Astrocyte (in vitro differentiated cells and primary cell): ENCODE results near the gene RPL9. TPM values are rescaled to one million over a fixed set of nuclear protein-coding genes. Genes with fewer than 3 reads are reported as not detected.
"Not testable (repeated sequence)": the region's sequence is repeated elsewhere in the genome, so short reads cannot be mapped to it uniquely, and the experiment has no call there.

Source experiments
- DNase-seq: peaks from one replicate; pipeline ENCODE4 v3.0.0-alpha.2; 2010; ENCODE audit warnings: low read depth
- FAIRE-seq: peaks from 2 replicates; lab custom pipeline; 2011; peaks lifted over from hg19 to GRCh38; lab: Jason Lieb, UNC
- H2AFZ ChIP-seq: 2 replicates; pipeline ENCODE4 v1.6.0; 2012; ENCODE audit warnings: low read depth, low read length, inconsistent platforms
- H3K27ac ChIP-seq: 2 replicates; pipeline ENCODE4 v1.5.1; 2011; ENCODE audit warnings: low read depth, low read length, inconsistent platforms
- H3K27me3 ChIP-seq: 2 replicates; pipeline ENCODE4 v1.6.0; 2011; ENCODE audit warnings: low read length, inconsistent platforms; ENCODE audit not compliant: insufficient read depth
- H3K36me3 ChIP-seq: 2 replicates; pipeline ENCODE4 v1.5.1; 2011; ENCODE audit warnings: low read length, inconsistent platforms; ENCODE audit not compliant: insufficient read depth
- H3K4me1 ChIP-seq: 2 replicates; pipeline ENCODE4 v1.5.1; 2011; ENCODE audit warnings: low read length, inconsistent platforms; ENCODE audit not compliant: insufficient read depth
- H3K4me2 ChIP-seq: 2 replicates; pipeline ENCODE4 v1.6.0; 2012; ENCODE audit warnings: low read length, inconsistent platforms
- H3K4me3 ChIP-seq: 2 replicates; pipeline ENCODE4 v1.5.1; 2011; ENCODE audit warnings: low read depth, mild to moderate bottlenecking, low read length, inconsistent platforms; ENCODE audit not compliant: insufficient read depth
- H3K79me2 ChIP-seq: 2 replicates; pipeline ENCODE4 v1.6.0; 2012; ENCODE audit warnings: mild to moderate bottlenecking, low read length, inconsistent platforms; ENCODE audit not compliant: insufficient read depth
- H3K9ac ChIP-seq: 2 replicates; pipeline ENCODE4 v1.6.0; 2012; ENCODE audit warnings: mild to moderate bottlenecking, low read length, inconsistent platforms
- H3K9me3 ChIP-seq: 2 replicates; pipeline ENCODE4 v1.5.1; 2012; ENCODE audit warnings: low read depth, mild to moderate bottlenecking, low read length, inconsistent platforms; ENCODE audit not compliant: insufficient read depth
- H4K20me1 ChIP-seq: 2 replicates; pipeline ENCODE4 v1.6.0; 2012; ENCODE audit warnings: low read length, inconsistent platforms; ENCODE audit not compliant: insufficient read depth
- H3K27ac Mint-ChIP-seq: one replicate; pipeline ENCODE4 v1.8.0; 2021; ENCODE audit warnings: mild to moderate bottlenecking, mixed read lengths; ENCODE audit not compliant: unreplicated experiment
- H3K27me3 Mint-ChIP-seq: one replicate; pipeline ENCODE4 v1.8.0; 2021; ENCODE audit warnings: low read depth, mixed read lengths; ENCODE audit not compliant: unreplicated experiment
- H3K36me3 Mint-ChIP-seq: one replicate; pipeline ENCODE4 v1.8.0; 2021; ENCODE audit warnings: low read depth, mixed read lengths; ENCODE audit not compliant: unreplicated experiment
- H3K4me1 Mint-ChIP-seq: one replicate; pipeline ENCODE4 v1.8.0; 2021; ENCODE audit warnings: low read depth, mixed read lengths; ENCODE audit not compliant: unreplicated experiment
- H3K4me3 Mint-ChIP-seq: one replicate; pipeline ENCODE4 v1.8.0; 2021; ENCODE audit warnings: mild to moderate bottlenecking, moderate library complexity, mixed read lengths; ENCODE audit not compliant: unreplicated experiment
- H3K9me3 Mint-ChIP-seq: one replicate; pipeline ENCODE4 v1.8.0; 2021; ENCODE audit warnings: mild to moderate bottlenecking, mixed read lengths; ENCODE audit not compliant: unreplicated experiment
- EZH2 ChIP-seq: IDR thresholded peaks from 2 replicates; pipeline ENCODE4 v1.6.1; 2012; ENCODE audit warnings: mild to moderate bottlenecking, low read length, inconsistent platforms; ENCODE audit not compliant: insufficient read depth
- total RNA-seq: library from RNA; stranded (reverse); gene quantifications from 2 replicates; pipeline ENCODE4 v1.2.1, GENCODE V29; 2021
- TF ChIP-seq, protein P1 (sequence below): IDR thresholded peaks from 2 replicates; pipeline ENCODE4 v1.5.1; 2011; ENCODE audit warnings: low read depth, mild to moderate bottlenecking, inconsistent platforms, low read length, moderate library complexity; ENCODE audit not compliant: insufficient read depth

The RPL9 gene
- total RNA-seq, 1 donor from 2014 or later, result 1,047 TPM

DNA sequence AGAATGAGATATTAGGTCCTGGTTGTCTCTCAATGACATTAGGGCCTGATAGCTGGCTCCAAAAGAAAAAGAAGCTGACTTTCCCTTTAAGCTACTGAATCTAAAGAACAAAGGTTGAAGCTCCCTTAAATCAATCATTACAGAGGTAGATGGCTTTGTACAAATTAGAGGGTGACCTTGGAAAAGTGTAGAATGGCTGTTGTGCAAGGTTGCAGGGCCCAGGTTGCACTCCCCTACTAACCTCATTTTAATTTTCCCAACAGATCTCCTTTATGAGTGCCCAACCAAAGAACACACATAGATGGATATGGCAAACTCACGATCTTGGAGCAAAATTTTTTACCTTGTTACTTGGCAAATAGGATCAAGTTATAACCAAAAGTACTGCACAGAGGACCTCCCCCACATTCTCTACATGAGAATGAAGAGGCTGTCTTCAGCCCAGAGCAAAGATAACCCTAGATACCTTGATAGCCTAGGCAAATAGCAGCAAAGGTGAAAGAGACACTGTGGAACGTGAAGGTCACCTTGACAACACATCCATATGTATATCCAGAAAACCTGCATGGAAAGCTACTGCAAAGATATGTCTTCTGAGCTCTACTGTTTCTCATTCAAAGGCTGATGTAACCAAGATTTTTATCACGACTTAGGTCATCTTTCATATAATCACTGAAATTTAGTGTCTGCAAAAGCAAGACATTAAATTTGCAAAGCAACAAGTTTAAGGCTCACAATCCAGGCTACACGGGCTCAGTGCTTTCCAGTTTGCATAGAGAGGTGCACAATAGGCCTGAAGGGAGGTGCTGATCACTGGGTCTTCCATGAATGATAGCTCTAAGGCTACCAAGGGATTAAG lies 29.0 kb downstream of the RPL9 start:
- H3K9ac ChIP-seq, result no peak overlapping the region
- TF ChIP-seq, protein P1, sequence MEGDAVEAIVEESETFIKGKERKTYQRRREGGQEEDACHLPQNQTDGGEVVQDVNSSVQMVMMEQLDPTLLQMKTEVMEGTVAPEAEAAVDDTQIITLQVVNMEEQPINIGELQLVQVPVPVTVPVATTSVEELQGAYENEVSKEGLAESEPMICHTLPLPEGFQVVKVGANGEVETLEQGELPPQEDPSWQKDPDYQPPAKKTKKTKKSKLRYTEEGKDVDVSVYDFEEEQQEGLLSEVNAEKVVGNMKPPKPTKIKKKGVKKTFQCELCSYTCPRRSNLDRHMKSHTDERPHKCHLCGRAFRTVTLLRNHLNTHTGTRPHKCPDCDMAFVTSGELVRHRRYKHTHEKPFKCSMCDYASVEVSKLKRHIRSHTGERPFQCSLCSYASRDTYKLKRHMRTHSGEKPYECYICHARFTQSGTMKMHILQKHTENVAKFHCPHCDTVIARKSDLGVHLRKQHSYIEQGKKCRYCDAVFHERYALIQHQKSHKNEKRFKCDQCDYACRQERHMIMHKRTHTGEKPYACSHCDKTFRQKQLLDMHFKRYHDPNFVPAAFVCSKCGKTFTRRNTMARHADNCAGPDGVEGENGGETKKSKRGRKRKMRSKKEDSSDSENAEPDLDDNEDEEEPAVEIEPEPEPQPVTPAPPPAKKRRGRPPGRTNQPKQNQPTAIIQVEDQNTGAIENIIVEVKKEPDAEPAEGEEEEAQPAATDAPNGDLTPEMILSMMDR, result no peak
- TF ChIP-seq EZH2, result no peak
- H3K79me2 ChIP-seq, result no peaks in the 10 kb centered on the region
- Mint-ChIP-seq H3K9me3 (no peaks in the 10 kb centered on the region), H3K27me3 (peaks cover 8% of the 10 kb centered on the region), H3K4me1 (no peaks in the 10 kb centered on the region), H3K27ac (no peak overlapping the region), H3K4me3 (no peak overlapping the region), H3K36me3 (no peaks in the 10 kb centered on the region)
- no peaks in the 10 kb centered on the region for H3K27me3 ChIP-seq
- DNase-seq (no peak), FAIRE-seq (no peak)
- H2AFZ ChIP-seq, result no peak overlapping the region
- H4K20me1 ChIP-seq, result no peaks in the 10 kb centered on the region
- H3K4me2 ChIP-seq, result no peak overlapping the region
- no peaks in the 10 kb centered on the region for H3K4me1 ChIP-seq
- no peaks in the 10 kb centered on the region for H3K36me3 ChIP-seq
- no peaks in the 10 kb centered on the region for H3K9me3 ChIP-seq
- no peak overlapping the region for H3K4me3 ChIP-seq
- H3K27ac ChIP-seq, result no peak overlapping the region

DNA sequence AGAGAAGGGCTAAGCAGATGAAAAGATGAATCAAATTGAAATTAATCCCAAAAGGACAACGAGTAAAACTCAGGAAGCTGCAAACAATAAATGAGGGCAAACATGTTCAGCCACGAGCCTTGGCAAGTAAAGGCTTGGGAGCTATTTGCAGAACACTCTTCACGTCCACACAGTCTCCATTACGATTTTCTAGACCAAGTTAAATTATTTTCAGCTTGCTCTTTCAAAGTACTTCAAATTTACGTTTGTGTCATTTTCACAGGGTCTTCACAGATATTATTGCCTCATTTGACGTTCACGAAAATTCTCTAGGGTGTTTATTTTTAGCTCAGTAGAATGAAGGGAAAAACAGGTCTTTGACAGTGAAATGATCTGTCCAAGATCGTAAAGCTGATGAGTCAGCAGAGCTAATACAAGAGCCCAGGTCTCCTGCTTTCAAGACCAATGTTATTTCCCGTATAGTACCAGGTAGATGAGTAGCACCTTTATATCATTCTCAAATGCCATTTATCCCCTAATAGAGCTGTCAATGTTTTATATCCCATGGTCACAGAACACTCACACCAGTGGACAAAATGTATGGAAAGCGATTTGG lies 31.1 kb downstream of the RPL9 start:
- H3K9me3 Mint-ChIP-seq, result no peaks in the 10 kb centered on the region
- H3K36me3 ChIP-seq, result no peaks in the 10 kb centered on the region
- H3K9ac ChIP-seq, result no peak overlapping the region
- H3K27me3 Mint-ChIP-seq, result peaks cover 5% of the 10 kb centered on the region
- no peaks in the 10 kb centered on the region for H4K20me1 ChIP-seq
- no peak overlapping the region for H3K27ac Mint-ChIP-seq
- H3K27me3 ChIP-seq, result no peaks in the 10 kb centered on the region
- no peaks in the 10 kb centered on the region for H3K4me1 Mint-ChIP-seq
- H3K4me2 ChIP-seq, result no peak overlapping the region
- TF ChIP-seq EZH2, result no peak
- TF ChIP-seq, protein P1, result no peak
- no peaks in the 10 kb centered on the region for H3K4me1 ChIP-seq
- DNase-seq (no peak), FAIRE-seq (no peak)
- H2AFZ ChIP-seq, result no peak overlapping the region
- no peak overlapping the region for H3K4me3 ChIP-seq
- H3K36me3 Mint-ChIP-seq, result no peaks in the 10 kb centered on the region
- H3K4me3 Mint-ChIP-seq, result no peak overlapping the region
- H3K79me2 ChIP-seq, result no peaks in the 10 kb centered on the region
- H3K27ac ChIP-seq, result no peak overlapping the region
- no peaks in the 10 kb centered on the region for H3K9me3 ChIP-seq

DNA sequence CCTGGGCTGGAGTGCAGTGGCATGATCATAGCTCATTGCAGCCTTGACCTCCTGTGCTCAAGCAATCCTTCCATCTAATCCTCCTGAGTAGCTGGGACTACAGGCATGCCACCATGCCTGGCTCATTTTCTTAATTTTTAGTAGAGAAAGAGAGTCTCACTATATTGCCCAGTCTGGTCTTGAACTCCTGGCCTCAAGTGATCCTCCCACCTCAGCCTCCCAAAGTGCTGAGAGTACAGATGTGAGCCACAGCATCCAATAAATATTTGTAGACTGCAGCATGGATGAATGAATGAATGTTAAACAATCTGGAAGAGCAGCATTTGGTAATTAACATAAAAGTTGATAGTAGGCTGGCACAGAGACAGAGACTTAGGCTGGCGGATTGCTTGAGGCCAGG lies 32.0 kb downstream of the RPL9 start:
- Histone ChIP-seq H3K4me3 (no peak overlapping the region), H4K20me1 (no peaks in the 10 kb centered on the region), H3K79me2 (no peaks in the 10 kb centered on the region), H3K9ac (no peak overlapping the region), H3K36me3 (no peaks in the 10 kb centered on the region), H3K4me1 (no peaks in the 10 kb centered on the region), H3K27me3 (no peaks in the 10 kb centered on the region), H2AFZ (no peak overlapping the region), H3K27ac (no peak overlapping the region), H3K4me2 (no peak overlapping the region), H3K9me3 (no peaks in the 10 kb centered on the region)
- FAIRE-seq, result no peak
- Mint-ChIP-seq H3K4me3 (no peak overlapping the region), H3K4me1 (no peaks in the 10 kb centered on the region), H3K36me3 (no peaks in the 10 kb centered on the region), H3K27me3 (peaks cover 5% of the 10 kb centered on the region), H3K27ac (no peak overlapping the region), H3K9me3 (no peaks in the 10 kb centered on the region)
- TF ChIP-seq EZH2, result no peak
- TF ChIP-seq, protein P1, result no peak
- no peak for DNase-seq

DNA sequence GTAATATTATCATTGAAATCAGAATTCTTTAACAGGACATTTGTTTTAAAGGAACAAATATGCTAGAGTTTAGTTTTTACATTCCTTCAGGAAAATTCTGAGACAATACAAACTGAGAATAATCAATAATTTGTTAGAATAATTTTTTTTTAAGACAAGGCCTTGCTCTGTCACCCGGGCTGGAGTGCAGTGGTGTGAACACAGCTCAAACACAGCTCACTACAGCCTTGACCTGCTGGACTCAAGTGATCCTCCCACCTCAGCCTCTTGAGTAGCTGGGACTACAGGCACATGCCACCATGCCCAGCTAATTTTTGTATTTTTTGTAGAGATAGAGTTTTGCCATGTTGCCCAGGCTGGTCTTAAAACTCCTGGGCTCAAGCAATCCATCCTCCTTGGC lies 33.4 kb downstream of the RPL9 start:
- H3K4me3 Mint-ChIP-seq, DNase-seq, H3K79me2 ChIP-seq, H3K27ac Mint-ChIP-seq, FAIRE-seq, H3K36me3 ChIP-seq, H3K9me3 ChIP-seq, H3K27me3 ChIP-seq, H3K27me3 Mint-ChIP-seq, H4K20me1 ChIP-seq, H3K4me1 Mint-ChIP-seq, H3K9me3 Mint-ChIP-seq, H3K4me2 ChIP-seq, H3K36me3 Mint-ChIP-seq, H3K4me3 ChIP-seq, H3K27ac ChIP-seq, H3K9ac ChIP-seq, H3K4me1 ChIP-seq, H2AFZ ChIP-seq: not testable (repeated sequence)
